GM19351 (cell line): Measurements from ENCODE around the gene BLTP3B.
"Not testable (repeated sequence)": the region's sequence is repeated elsewhere in the genome, so short reads cannot be mapped to it uniquely, and the experiment has no call there.

Experiments
- ATAC-seq: cut with Tn5 transposase; IDR thresholded peaks from one replicate; pipeline ENCODE4 v1.9.1; 2021; ENCODE audit warnings: mild to moderate bottlenecking, moderate library complexity; ENCODE audit not compliant: unreplicated experiment

BLTP3B gene

GRCh38 chr12:100142851-100143559, at the start of gene BLTP3B:
BLTP3B (minus strand) TSS chr12:100142874; CDS start chr12:100142635, 239 bp downstream.
- ATAC-seq = peak; percentile 71

- ATAC-seq = no peak
Observed at GRCh38 chr12:100189636-100190394, 47.1 kb upstream of the BLTP3B start.

- ATAC-seq = not testable (repeated sequence)
Observed at GRCh38 chr12:100188888-100189635, 46.4 kb upstream of the BLTP3B start.

- no peak for ATAC-seq
Observed at GRCh38 chr12:100187857-100188519, 45.3 kb upstream of the BLTP3B start.

GRCh38 chr12:100187068-100187467, 44.4 kb upstream of the BLTP3B start:
- no peak for ATAC-seq

DNA sequence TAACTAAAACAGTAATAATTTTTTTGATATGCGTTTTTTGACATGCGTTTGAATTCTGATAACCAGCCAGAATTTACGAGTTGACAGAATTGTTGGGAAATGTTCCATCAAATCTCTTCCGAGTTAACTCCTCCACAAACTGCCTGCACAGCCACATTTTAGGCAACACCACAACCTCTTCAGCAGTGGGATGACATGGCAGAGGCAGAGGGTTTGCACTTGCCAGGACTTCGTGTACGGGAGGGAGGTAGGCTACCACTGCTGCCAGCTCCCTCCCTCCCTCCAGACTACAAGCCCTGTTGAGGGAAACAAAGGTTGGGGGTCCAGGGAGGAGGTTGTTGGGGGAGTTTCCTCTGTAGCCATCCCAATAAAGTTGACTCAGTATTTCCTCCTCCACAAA, 43.4 kb upstream of the BLTP3B start:
- no peak for ATAC-seq

DNA sequence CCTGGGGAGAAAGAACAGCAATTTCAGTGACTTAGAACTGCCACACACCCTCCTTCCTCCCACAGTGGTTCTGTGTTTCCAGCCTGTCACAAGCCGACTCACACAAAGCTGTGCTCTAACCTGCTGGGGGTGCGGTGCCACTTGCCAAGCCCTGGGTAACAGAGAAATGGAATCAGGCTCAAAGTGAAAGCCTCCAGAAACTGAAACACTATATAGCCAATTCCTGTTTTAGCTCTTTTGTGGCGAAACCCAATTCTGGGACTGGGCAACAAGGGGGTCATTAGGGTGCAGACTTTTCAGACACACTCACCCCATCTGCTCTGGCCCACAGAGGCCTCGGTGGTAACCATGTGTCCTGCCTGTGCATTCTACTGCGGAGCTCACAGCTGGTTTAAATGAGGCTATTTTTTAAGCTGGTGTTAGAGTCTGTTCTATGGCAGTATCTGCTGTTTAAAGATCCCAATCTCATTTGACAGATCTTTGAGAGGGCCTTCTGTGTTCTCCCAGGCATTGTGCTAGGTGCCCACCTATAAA, 42.8 kb upstream of the BLTP3B start:
- ATAC-seq = peak; percentile 75

DNA sequence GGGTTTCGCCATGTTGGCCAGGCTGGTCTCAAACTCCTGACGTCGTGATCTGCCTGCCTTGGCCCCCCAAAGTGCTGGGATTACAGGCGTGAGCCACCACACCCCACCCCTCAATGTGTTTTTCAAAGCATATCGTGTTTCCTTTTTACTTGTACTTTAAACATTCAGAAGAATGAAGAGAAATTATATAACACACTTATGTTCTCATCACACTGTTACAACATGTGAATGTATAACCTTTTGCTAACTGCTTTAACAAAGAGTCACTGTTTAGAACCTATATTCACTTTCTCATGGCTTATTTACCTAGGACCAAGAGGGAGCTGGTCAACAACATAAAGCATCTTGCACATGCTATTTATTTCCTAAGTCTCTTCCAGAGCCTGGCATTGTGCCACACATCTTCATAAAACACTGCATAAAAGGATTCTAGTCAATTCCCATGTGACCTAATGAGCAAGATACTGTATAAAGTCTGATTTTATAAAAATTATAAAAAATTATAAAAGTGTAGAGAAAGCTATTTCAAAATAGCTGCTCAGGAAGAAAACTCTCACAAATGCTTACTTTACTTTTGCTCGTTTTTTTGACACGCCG, 42.0 kb upstream of the BLTP3B start:
- no peak for ATAC-seq

- ATAC-seq = no peak
Observed at GRCh38 chr12:100179252-100179651, 36.6 kb upstream of the BLTP3B start.

DNA sequence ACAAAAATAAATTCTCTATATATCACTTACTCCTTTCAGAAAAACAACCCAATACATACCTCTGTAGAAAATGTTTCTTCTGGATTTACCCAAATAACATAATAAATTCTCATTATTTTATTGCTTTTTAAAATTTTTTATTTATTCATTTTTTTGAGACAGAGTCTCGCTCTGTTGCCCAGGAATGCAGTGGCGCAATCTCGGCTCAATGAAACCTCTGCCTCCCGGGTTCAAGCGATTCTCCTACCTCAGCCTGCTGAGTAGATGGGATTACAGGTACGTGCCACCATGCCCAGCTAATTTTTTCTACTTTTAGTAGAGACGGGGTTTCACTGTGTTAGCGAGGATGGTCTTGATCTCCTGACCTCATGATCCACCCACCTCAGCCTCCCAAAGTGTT, 33.8 kb upstream of the BLTP3B start:
- ATAC-seq = not testable (repeated sequence)

DNA sequence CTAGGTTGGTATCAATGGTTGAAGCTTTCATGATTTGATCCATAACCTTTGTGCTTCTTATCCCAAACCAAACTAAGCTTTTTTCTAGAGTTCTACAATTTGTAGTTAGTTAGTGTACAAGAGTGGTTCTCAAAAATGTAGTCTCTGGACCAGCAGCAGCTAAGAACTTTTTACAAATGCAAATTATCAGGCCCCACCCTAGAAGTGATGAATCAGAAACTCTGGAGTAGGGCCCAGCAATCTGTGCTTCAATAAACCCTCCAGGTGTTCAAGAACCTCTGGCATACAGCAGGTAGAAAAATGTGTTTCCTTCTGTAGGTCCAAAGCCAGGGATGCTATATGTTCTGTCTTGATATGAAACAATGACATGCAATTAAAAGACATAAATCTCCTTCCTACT, 31.8 kb upstream of the BLTP3B start:
- ATAC-seq = no peak

- ATAC-seq = no peak
Observed at GRCh38 chr12:100173111-100173510, 30.4 kb upstream of the BLTP3B start.

DNA sequence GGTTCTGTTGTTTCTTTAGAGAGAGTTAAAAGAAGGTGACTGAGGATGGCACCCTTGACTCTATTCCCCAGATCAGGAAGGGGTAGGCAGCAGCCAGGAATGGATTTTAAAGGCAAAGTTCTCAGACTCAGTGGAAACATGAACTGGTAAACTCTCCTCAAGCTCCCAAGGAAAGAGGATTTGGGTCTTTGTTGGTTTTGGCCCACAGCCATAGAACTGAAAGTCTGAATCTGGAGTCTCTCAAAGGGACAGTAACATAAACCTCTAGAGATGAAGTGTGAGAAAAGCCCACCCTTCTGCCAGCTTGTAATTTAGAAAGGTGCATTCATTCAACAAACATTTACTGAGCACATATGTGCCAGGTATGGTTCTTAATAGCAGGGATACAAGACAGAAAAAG, 28.6 kb upstream of the BLTP3B start:
- ATAC-seq = no peak

DNA sequence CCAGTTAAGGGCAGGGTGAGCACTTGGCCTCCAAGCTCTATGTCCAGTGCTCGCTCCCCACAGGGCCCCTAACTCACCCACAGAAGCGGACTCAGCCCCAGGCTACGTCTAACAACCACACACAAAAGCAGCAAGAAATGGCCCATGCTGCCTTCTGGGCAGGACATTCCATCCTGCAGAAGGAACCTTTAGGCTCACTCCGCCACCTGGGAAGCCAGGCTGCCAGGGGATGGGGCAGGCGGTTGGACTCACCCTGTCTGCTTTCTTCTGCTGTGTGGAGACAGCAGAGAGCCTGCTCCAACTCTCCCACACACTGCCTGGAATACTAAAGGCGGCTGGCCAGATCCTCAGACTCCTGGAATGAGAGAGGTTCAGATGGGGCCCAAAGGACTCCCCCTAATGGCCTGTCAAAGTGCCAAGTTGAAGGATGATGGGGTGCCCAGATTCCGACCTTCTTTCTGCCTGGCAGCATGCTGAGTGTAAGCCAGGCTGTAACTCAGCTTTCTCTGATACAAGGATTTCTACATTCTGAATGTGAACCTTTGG, 27.7 kb upstream of the BLTP3B start:
- ATAC-seq = no peak

GRCh38 chr12:100169345-100169744, 26.7 kb upstream of the BLTP3B start:
- ATAC-seq = no peak

DNA sequence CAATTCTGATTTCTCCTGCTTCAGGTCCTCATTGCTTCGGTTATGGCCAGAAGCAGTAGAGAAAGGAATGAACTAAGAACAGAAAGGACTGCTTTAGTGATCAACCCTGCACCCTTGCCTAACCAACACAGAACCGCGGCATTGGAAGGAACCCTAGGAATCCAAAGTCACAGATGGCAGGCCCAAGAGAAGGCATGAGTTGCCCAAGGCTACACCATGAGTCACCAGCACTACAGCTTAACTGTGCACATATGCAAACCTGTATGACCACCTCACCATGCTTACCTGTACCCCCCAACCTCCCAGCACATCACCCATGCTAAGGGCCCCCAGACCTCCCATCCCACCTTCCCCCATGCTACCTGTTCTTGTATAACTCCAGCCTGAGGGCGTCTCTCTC, 25.9 kb upstream of the BLTP3B start:
- no peak for ATAC-seq

- no peak for ATAC-seq
Observed at GRCh38 chr12:100166232-100166631, 23.6 kb upstream of the BLTP3B start.

GRCh38 chr12:100165356-100165755, 22.7 kb upstream of the BLTP3B start:
- ATAC-seq = no peak

DNA sequence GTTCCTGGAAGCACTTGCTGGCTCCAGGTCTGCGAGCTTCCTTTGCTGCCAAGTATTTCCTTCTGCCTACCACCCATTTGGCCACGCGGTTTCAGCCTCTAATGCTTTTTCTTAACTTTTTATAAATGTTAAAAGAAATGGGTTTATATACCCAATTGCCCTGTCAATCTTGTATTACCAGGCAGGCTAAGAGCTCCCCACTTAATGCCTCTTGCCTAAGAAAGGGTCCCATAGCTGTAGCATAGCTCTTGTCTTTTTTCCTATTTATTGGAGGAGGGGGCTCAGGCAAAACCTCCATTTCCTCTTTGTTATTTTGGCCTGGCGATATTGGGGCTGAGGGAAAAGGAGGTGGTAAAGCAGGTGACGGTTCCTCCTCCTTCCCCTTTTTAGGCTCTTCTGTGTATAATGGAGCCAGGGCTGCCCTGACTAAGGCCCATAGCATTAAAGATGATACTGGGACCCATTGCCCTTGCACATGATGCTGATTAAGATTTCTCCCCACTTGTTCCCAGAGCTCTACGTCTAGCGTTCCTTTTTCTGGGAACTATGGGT, 21.6 kb upstream of the BLTP3B start:
- ATAC-seq = peak; percentile 15
